ENCODE data around the gene FXYD5.
A peak's percentile ranks its signal among the peaks of the same experiment; 100 is the strongest.

Gene FXYD5

DNA sequence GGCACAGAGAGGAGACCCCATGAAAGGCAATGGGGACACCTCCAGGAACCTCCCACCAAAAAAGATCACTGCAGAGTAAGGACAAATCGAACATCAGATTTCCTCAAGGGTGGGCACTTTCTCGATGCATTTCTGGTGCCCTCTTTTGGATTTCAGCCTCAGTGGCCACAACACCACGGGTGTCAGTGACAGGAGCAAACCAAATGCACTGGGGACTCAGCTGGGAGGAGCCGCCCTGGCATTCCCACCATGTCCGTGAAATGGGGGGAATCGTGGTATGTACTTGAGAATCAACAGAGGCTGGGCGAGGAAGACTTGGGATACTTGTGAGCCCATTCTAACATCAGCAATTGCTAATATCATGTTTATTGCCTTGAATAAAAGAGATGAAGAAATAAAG lies 57.7 kb downstream of the FXYD5 start:
- DNase-seq = no peak

DNA sequence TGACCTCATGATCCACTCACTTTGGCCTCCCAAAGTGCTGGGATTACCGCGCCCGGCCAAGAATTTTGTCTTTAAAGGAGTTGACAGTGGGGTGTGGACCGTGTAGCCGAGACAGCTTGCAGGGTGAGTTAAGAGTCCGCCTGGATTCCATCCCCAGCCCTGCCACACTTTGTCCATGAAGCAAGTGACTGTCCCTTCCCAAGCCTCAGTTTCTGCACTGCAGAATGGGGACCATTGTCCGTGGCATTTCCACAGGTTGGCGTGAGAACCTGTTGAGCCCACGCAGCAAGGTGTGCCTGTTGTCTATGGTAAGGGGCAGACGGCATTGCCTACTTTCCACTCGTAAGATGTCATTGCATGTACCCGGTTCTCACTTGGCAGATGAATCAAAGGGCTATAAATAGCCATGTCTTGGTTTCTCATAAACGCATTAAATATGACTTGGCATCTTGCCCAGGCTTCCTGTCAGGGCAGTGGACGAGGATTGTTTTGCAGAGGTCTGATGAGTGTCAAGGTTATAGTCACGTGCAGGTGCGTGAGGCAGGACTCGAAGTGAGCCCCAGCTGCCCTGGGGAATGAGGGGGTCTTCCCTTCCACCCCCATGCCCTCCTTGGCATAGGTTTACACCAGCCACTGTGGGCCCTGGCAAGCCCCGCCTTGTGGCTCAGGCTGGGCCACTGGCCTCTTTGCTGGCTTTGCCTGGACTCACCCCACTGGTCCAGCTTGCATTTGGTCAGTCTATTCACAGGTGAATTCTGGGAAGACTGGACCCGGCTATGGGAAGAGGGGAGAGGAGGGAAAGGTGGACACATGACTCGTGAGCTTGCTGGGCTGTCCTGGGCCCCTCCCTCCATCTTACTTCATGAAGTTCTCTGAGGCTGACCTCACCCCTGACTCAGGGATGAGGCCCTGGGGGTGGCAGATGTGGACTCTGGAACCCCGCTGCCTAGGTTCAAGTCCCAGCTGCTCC lies 59.4 kb downstream of the FXYD5 start:
- WGBS (ENCODE audit: insufficient coverage) = 8% methylated on average over 15 of the region's 21 CpGs
- ChIA-PET CTCF (interaction anchor here (1.0 to 2.5 kb wide), 4 partner anchors 9 to 72 kb away, joined by 3 to 8 read pairs (median 3); no protein-coding TSS in a partner anchor), POLR2A (no interaction called here)

More for the DNA sequence above, 57.7 kb downstream of the FXYD5 start:
- peaks cover 0 to 2% (median 0%) of the 10 kb centered on the region in 5 experiments for H3K9me3 ChIP-seq (ENCODE audit: control extremely low read depth in 1 of 5, control insufficient read depth in 4 of 5, insufficient read depth in 2 of 5, low read depth in 1 of 5, low read length in 4 of 5)
- peaks cover 8 to 70% (median 59%) of the 10 kb centered on the region in 4 experiments for H3K4me1 ChIP-seq (ENCODE audit: control extremely low read depth in 1 of 4, control insufficient read depth in 4 of 4, insufficient read depth in 4 of 4, low read length in 3 of 4)
- H3K27ac ChIP-seq (ENCODE audit: insufficient read depth in 1 of 2, low read depth in 1 of 2, low read length in 2 of 2, poor library complexity in 1 of 2, severe bottlenecking in 2 of 2) = no peak overlapping the region
- CTCF ChIA-PET = interaction anchor here (1.0 to 1.5 kb wide), 4 partner anchors 10 to 59 kb away, joined by 3 to 4 read pairs (median 3); no protein-coding TSS in a partner anchor
- H3K4me3 ChIP-seq (ENCODE audit: control insufficient read depth in 1 of 7, extremely low read depth in 1 of 7, insufficient read depth in 4 of 7, low read depth in 2 of 7, low read length in 6 of 7) = peak overlapping the region in 2 of 7 experiments; percentile 9 to 36
- POLR2A ChIA-PET = no interaction called here
- no peaks in the 10 kb centered on the region for H3K36me3 ChIP-seq (ENCODE audit: control insufficient read depth in 4 of 4, insufficient read depth in 4 of 4, low read length in 3 of 4)
- WGBS (ENCODE audit: insufficient coverage) = 24% methylated on average over 4 of the region's 7 CpGs
- H3K27me3 ChIP-seq (replicated peaks in 2 of 5; ENCODE audit: control insufficient read depth in 4 of 5, insufficient read depth in 5 of 5, low read length in 4 of 5) = no peaks in the 10 kb centered on the region

DNA sequence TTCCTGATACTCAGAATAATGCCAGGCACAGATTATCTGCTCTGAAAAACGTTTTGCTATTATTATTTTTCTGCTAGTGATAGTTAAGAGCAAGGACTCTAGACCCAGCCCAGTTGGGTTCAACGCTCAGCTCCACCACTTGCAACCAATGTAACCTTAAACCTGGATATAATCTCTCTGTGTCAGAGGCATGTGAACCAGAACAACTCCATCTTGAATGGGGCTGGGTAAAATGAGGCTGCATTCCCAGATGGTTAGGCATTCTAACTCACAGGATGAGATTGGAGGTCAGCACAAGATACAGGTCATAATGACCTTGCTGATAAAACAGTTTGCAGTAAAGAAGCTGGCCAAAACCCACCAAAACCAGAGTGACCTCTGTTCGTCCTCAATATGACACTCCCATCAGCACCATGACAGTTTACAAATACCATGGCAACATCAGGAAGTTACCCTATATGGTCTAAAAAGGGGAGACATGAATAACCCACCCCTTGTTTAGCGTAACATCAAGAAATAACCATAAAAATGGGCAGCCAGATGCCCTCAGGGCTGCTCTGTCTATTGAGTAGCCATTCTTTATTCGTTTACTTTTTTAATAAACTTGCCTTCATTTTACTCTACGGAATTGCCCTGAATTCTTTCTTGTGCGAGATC lies 60.4 kb downstream of the FXYD5 start:
- ChIA-PET POLR2A (no interaction called here), CTCF (interaction anchor here (0.9 to 2.5 kb wide), 4 partner anchors 11 to 73 kb away, joined by 3 to 8 read pairs (median 3); no protein-coding TSS in a partner anchor)
- Histone ChIP-seq H3K4me1 (ENCODE audit: control extremely low read depth in 1 of 4, control insufficient read depth in 4 of 4, insufficient read depth in 4 of 4, low read length in 3 of 4) (peaks cover 7 to 67% (median 55%) of the 10 kb centered on the region in 4 experiments), H3K36me3 (ENCODE audit: control insufficient read depth in 4 of 4, insufficient read depth in 4 of 4, low read length in 3 of 4) (no peaks in the 10 kb centered on the region), H3K27ac (ENCODE audit: insufficient read depth in 1 of 2, low read depth in 1 of 2, low read length in 2 of 2, poor library complexity in 1 of 2, severe bottlenecking in 2 of 2) (no peak overlapping the region), H3K4me3 (ENCODE audit: control insufficient read depth in 1 of 7, extremely low read depth in 1 of 7, insufficient read depth in 4 of 7, low read depth in 2 of 7, low read length in 6 of 7) (no peak overlapping the region), H3K9me3 (ENCODE audit: control extremely low read depth in 1 of 5, control insufficient read depth in 4 of 5, insufficient read depth in 2 of 5, low read depth in 1 of 5, low read length in 4 of 5) (peaks cover 0 to 8% (median 0%) of the 10 kb centered on the region in 5 experiments), H3K27me3 (replicated peaks in 2 of 5; ENCODE audit: control insufficient read depth in 4 of 5, insufficient read depth in 5 of 5, low read length in 4 of 5) (no peaks in the 10 kb centered on the region)
- no peak for DNase-seq
- 100% methylated on average over 4 of the region's 7 CpGs for WGBS (ENCODE audit: insufficient coverage)

More for the DNA sequence above, 59.4 kb downstream of the FXYD5 start:
- peaks cover 0 to 3% (median 0%) of the 10 kb centered on the region in 5 experiments for H3K9me3 ChIP-seq (ENCODE audit: control extremely low read depth in 1 of 5, control insufficient read depth in 4 of 5, insufficient read depth in 2 of 5, low read depth in 1 of 5, low read length in 4 of 5)
- H3K36me3 ChIP-seq (ENCODE audit: control insufficient read depth in 4 of 4, insufficient read depth in 4 of 4, low read length in 3 of 4) = no peaks in the 10 kb centered on the region
- no peaks in the 10 kb centered on the region for H3K27me3 ChIP-seq (replicated peaks in 2 of 5; ENCODE audit: control insufficient read depth in 4 of 5, insufficient read depth in 5 of 5, low read length in 4 of 5)
- H3K4me1 ChIP-seq (ENCODE audit: control extremely low read depth in 1 of 4, control insufficient read depth in 4 of 4, insufficient read depth in 4 of 4, low read length in 3 of 4) = peaks cover 7 to 68% (median 56%) of the 10 kb centered on the region in 4 experiments
- DNase-seq = peak; percentile 94 to 99 (median 98)
- H3K4me3 ChIP-seq (ENCODE audit: control insufficient read depth in 1 of 7, extremely low read depth in 1 of 7, insufficient read depth in 4 of 7, low read depth in 2 of 7, low read length in 6 of 7) = peak overlapping the region in 5 of 7 experiments; percentile 13 to 54 (median 30)
- H3K27ac ChIP-seq (ENCODE audit: insufficient read depth in 1 of 2, low read depth in 1 of 2, low read length in 2 of 2, poor library complexity in 1 of 2, severe bottlenecking in 2 of 2) = peak overlapping the region in 1 of 2 experiments; percentile 49

DNA sequence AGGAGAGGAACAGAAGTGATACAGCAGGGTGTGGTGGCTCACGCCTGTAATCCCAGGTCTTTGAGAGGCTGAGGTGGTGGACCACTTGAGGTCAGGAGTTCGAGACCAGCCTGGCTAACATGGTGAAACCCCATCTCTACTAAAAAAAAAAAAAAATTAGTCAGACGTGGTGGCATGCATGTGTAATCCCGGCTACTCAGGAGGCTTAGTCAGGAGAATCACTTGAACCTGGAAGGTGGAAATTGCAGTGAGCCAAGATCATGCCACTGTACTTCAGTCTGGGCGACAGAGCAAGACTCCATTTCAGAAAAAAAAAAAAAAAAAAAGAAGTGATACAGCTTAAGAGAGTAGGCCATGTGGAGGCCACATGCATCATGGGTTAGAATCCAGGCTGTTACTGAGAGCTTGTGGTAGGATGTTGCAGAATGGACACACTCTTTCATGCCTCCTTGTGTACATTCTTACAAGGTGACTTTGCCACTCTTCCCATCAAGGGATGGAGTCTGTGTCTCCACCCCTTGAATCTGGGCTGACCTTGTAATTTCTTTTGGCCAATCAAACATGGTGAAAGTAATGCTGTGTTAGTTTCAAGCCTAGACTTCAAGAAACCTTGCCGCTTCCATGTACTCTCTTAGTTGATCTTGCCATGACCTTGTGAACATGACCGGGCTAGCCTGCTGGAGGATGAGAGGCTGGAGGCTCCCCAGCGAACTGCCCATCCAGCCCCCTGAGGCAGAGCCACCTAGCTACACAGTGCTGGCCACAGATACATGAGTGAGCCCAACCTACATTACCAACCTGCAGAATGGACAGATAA lies 61.7 kb downstream of the FXYD5 start:
- H3K9me3 ChIP-seq (ENCODE audit: control extremely low read depth in 1 of 5, control insufficient read depth in 4 of 5, insufficient read depth in 2 of 5, low read depth in 1 of 5, low read length in 4 of 5) = peaks cover 0 to 8% (median 0%) of the 10 kb centered on the region in 5 experiments
- no peak overlapping the region for H3K4me3 ChIP-seq (ENCODE audit: control insufficient read depth in 1 of 7, extremely low read depth in 1 of 7, insufficient read depth in 4 of 7, low read depth in 2 of 7, low read length in 6 of 7)
- 100% methylated on average over 1 of the region's 8 CpGs for WGBS (ENCODE audit: insufficient coverage)
- ChIA-PET POLR2A (no interaction called here), CTCF (interaction anchor here (0.9 to 2.5 kb wide), 2 partner anchors 24 to 74 kb away, joined by 3 to 8 read pairs; no protein-coding TSS in a partner anchor)
- no peak overlapping the region for H3K27ac ChIP-seq (ENCODE audit: insufficient read depth in 1 of 2, low read depth in 1 of 2, low read length in 2 of 2, poor library complexity in 1 of 2, severe bottlenecking in 2 of 2)
- peaks cover 7 to 71% (median 54%) of the 10 kb centered on the region in 4 experiments for H3K4me1 ChIP-seq (ENCODE audit: control extremely low read depth in 1 of 4, control insufficient read depth in 4 of 4, insufficient read depth in 4 of 4, low read length in 3 of 4)
- no peaks in the 10 kb centered on the region for H3K36me3 ChIP-seq (ENCODE audit: control insufficient read depth in 4 of 4, insufficient read depth in 4 of 4, low read length in 3 of 4)
- H3K27me3 ChIP-seq (replicated peaks in 2 of 5; ENCODE audit: control insufficient read depth in 4 of 5, insufficient read depth in 5 of 5, low read length in 4 of 5) = no peaks in the 10 kb centered on the region
- DNase-seq = peak in 1 of 3 donors; percentile 35

DNA sequence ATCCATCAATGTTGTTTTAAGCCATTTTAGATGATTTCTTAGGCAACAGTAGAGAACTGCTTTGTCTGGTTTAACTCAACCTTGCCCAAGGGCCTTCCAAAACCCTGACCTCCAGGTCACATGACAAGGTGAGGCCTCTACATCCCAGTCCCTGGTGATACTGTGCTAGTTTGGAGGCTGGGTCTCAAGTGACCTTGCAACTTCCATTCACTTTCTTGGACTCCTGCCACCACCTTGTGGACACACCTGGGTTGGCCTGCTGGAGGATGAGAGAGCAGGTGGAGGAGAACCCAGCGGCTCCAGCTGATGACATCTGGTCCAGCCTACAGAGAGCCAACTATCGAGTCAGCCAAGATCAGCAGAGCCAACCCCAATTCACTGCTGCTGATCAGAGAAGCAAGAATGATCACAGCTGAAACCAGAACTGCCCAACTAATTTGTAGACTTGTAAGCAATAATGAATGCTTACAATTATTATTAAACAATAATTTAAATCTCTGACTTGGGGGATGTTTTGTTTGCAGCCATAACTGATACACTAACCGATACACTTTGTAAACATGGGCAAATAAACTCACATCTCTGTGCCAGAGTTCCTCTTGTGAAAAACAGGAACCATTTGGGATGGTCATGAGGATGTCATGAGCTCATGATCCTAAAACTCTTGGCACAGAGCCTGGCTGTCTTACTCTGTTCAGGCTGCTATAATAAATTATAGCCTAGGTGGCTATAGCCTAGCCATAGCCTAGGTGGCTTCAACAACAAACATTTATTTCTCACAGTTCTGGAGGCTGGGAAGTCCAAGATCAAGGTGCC lies 62.5 kb downstream of the FXYD5 start:
- H3K4me1 ChIP-seq (ENCODE audit: control extremely low read depth in 1 of 4, control insufficient read depth in 4 of 4, insufficient read depth in 4 of 4, low read length in 3 of 4) = peaks cover 6 to 70% (median 47%) of the 10 kb centered on the region in 4 experiments
- H3K27ac ChIP-seq (ENCODE audit: insufficient read depth in 1 of 2, low read depth in 1 of 2, low read length in 2 of 2, poor library complexity in 1 of 2, severe bottlenecking in 2 of 2) = no peak overlapping the region
- no peak overlapping the region for H3K4me3 ChIP-seq (ENCODE audit: control insufficient read depth in 1 of 7, extremely low read depth in 1 of 7, insufficient read depth in 4 of 7, low read depth in 2 of 7, low read length in 6 of 7)
- H3K27me3 ChIP-seq (replicated peaks in 2 of 5; ENCODE audit: control insufficient read depth in 4 of 5, insufficient read depth in 5 of 5, low read length in 4 of 5) = no peaks in the 10 kb centered on the region
- WGBS (ENCODE audit: insufficient coverage) = 33% methylated on average over 1 of the region's 3 CpGs
- CTCF ChIA-PET = no interaction called here
- POLR2A ChIA-PET = interaction anchor here (0.6 kb wide), 1 partner anchor 71 kb away, joined by 3 read pairs; no protein-coding TSS in a partner anchor
- peaks cover 0 to 8% (median 0%) of the 10 kb centered on the region in 5 experiments for H3K9me3 ChIP-seq (ENCODE audit: control extremely low read depth in 1 of 5, control insufficient read depth in 4 of 5, insufficient read depth in 2 of 5, low read depth in 1 of 5, low read length in 4 of 5)
- DNase-seq = peak; percentile 29 to 75 (median 73)
- no peaks in the 10 kb centered on the region for H3K36me3 ChIP-seq (ENCODE audit: control insufficient read depth in 4 of 4, insufficient read depth in 4 of 4, low read length in 3 of 4)

DNA sequence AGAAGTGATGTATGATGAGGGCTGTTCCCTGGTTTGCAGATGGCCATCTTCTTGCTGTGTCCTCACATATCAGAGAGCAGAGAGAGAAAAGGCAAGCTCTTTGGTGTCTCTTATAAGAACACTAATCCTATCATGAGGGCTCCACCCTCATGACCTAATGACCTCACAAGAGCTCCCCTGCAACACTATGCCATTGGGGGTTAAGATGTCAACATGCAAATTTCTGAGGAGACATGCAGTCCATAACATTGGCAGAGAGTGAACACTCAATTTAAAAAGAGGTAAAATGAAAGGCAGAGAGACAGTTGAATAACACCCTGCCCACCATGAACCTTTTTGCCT lies 63.1 kb downstream of the FXYD5 start:
- ChIA-PET POLR2A (interaction anchor here (0.6 kb wide), 1 partner anchor 72 kb away, joined by 3 read pairs; no protein-coding TSS in a partner anchor), CTCF (no interaction called here)
- H3K36me3 ChIP-seq (ENCODE audit: control insufficient read depth in 4 of 4, insufficient read depth in 4 of 4, low read length in 3 of 4) = no peaks in the 10 kb centered on the region
- no peak overlapping the region for H3K27ac ChIP-seq (ENCODE audit: insufficient read depth in 1 of 2, low read depth in 1 of 2, low read length in 2 of 2, poor library complexity in 1 of 2, severe bottlenecking in 2 of 2)
- DNase-seq = no peak
- H3K4me1 ChIP-seq (ENCODE audit: control extremely low read depth in 1 of 4, control insufficient read depth in 4 of 4, insufficient read depth in 4 of 4, low read length in 3 of 4) = peaks cover 2 to 68% (median 43%) of the 10 kb centered on the region in 4 experiments
- peaks cover 0 to 11% (median 0%) of the 10 kb centered on the region in 5 experiments for H3K9me3 ChIP-seq (ENCODE audit: control extremely low read depth in 1 of 5, control insufficient read depth in 4 of 5, insufficient read depth in 2 of 5, low read depth in 1 of 5, low read length in 4 of 5)
- H3K4me3 ChIP-seq (ENCODE audit: control insufficient read depth in 1 of 7, extremely low read depth in 1 of 7, insufficient read depth in 4 of 7, low read depth in 2 of 7, low read length in 6 of 7) = no peak overlapping the region
- no peaks in the 10 kb centered on the region for H3K27me3 ChIP-seq (replicated peaks in 2 of 5; ENCODE audit: control insufficient read depth in 4 of 5, insufficient read depth in 5 of 5, low read length in 4 of 5)
